Measurements from ENCODE around the gene MAMSTR.

DNA sequence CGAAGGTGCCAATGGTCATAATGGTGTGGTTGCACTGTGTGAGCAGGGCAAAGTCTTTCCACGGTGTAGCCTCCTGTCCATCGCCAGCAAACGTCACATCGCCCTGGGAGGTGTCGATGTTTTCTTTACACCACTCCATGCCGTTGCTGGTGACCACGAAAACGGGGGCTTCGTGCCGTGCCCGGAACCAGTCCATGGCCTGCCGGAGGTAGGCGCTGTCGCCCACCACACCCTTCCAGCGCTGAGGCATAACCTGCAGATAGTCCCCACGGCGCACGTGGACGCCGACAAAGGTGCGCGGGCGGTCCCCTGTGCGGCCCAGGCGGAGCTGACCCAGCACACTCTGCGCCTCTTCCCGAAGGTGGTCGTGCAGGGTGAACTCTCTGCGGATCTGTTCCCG, 30.8 kb upstream of the MAMSTR start:
- TF ChIP-seq, protein P1, sequence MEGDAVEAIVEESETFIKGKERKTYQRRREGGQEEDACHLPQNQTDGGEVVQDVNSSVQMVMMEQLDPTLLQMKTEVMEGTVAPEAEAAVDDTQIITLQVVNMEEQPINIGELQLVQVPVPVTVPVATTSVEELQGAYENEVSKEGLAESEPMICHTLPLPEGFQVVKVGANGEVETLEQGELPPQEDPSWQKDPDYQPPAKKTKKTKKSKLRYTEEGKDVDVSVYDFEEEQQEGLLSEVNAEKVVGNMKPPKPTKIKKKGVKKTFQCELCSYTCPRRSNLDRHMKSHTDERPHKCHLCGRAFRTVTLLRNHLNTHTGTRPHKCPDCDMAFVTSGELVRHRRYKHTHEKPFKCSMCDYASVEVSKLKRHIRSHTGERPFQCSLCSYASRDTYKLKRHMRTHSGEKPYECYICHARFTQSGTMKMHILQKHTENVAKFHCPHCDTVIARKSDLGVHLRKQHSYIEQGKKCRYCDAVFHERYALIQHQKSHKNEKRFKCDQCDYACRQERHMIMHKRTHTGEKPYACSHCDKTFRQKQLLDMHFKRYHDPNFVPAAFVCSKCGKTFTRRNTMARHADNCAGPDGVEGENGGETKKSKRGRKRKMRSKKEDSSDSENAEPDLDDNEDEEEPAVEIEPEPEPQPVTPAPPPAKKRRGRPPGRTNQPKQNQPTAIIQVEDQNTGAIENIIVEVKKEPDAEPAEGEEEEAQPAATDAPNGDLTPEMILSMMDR (optimal IDR thresholded peaks at IDR 0.05 in 1 of 3, IDR thresholded peaks at IDR 0.05 in 1 of 3, conservative IDR thresholded peaks at IDR 0.05 in 1 of 3; ENCODE audit: extremely low read depth in 1 of 3, insufficient read depth in 2 of 3, low read length in 3 of 3) = no peak
- TF ChIP-seq EZH2 (IDR thresholded peaks at IDR 0.05; ENCODE audit: low read length) = no peak
